Uterus (tissue), 4 donors: ENCODE results near the gene ZC3H18. TPM values are rescaled to one million over a fixed set of nuclear protein-coding genes. Genes with fewer than 3 reads are reported as not detected.

Source experiments
- DNase-seq, 2 donors: peaks; one replicate each; pipeline ENCODE4 v3.0.0-alpha.2; 2019 to 2020
- H3K27ac ChIP-seq, 2 donors: fragments of 200-600 bp; sonication (generic); 1 replicate in 1 of 2; 2 replicates in 1 of 2; pipeline ENCODE4 v1.5.1; 2016 to 2018
- H3K27me3 ChIP-seq, 2 donors: fragments of 200-600 bp; sonication (generic); one replicate each; pipeline ENCODE4 v1.5.1; 2018 to 2019; ENCODE audit warnings: control low read depth in 1 of 2
- H3K36me3 ChIP-seq, 2 donors: fragments of 200-600 bp; sonication (generic); one replicate each; pipeline ENCODE4 v1.5.1; 2019; ENCODE audit warnings: control low read depth in 1 of 2
- H3K4me1 ChIP-seq, 2 donors: fragments of 200-600 bp; sonication (generic); one replicate each; pipeline ENCODE4 v1.5.1; 2018 to 2019; ENCODE audit warnings: control low read depth in 1 of 2
- H3K4me3 ChIP-seq, 2 donors: fragments of 200-600 bp; sonication (generic); 1 replicate in 1 of 2; 2 replicates in 1 of 2; pipeline ENCODE4 v1.5.1; 2018 to 2019; ENCODE audit warnings: mild to moderate bottlenecking in 1 of 2
- H3K9me3 ChIP-seq, 2 donors: fragments of 200-600 bp; sonication (generic); one replicate each; pipeline ENCODE4 v1.5.1; 2019; ENCODE audit warnings: control low read depth in 1 of 2
- CTCF ChIP-seq, 4 experiments: fragments of 200-600 bp in 2 of 4; fragments of 450-650 bp in 2 of 4; sonication (generic) in 2 of 4; IDR thresholded peaks; one replicate each; pipeline ENCODE4 v1.5.1; 2016 to 2019; ENCODE audit warnings: antibody characterized with exemption in 4 of 4, mild to moderate bottlenecking in 2 of 4, moderate library complexity in 1 of 4
- POLR2A ChIP-seq, 2 donors: fragments of 450-650 bp; IDR thresholded peaks; one replicate each; pipeline ENCODE4 v1.6.1; 2016; ENCODE audit warnings: antibody characterized with exemption in 2 of 2, mild to moderate bottlenecking in 1 of 2, moderate library complexity in 1 of 2
- intact Hi-C: fragments of 100-400 bp; cut with DNase I; formaldehyde crosslinking; loops from one replicate; pipeline ENCODE4 v1.15.1; 2023; ENCODE audit warnings: low total_unique reads
- total RNA-seq, 4 donors: library from RNA; depleted of rRNA in 3 of 4; stranded (reverse); fragments of >200 nt in 3 of 4; gene quantifications; one replicate each; pipeline versions ENCODE4 v1.1.0 to v1.2.4, GENCODE V29; 2014 to 2023
- donor health status: DM: yes; HTN: yes; CAD: no.

Gene ZC3H18
- total RNA-seq, 4 donors from 2014 or later: 0.88 to 58.8 (median 9.5) TPM

- DNase-seq: no peak
- TF ChIP-seq CTCF (IDR thresholded peaks at IDR 0.05) (no peak), POLR2A (IDR thresholded peaks at IDR 0.05) (no peak)
- Histone ChIP-seq H3K36me3 (no peaks in the 10 kb centered on the region), H3K9me3 (no peaks in the 10 kb centered on the region), H3K27ac (no peak overlapping the region), H3K27me3 (no peaks in the 10 kb centered on the region), H3K4me1 (no peaks in the 10 kb centered on the region), H3K4me3 (no peak overlapping the region)
- intact Hi-C loops: no loop called here
These were observed 85.6 kb downstream of the ZC3H18 start for GRCh38 chr16:88655733-88656281.

- TF ChIP-seq CTCF (IDR thresholded peaks at IDR 0.05) (no peak), POLR2A (IDR thresholded peaks at IDR 0.05) (no peak)
- no peaks in the 10 kb centered on the region for H3K4me1 ChIP-seq
- H3K9me3 ChIP-seq: no peaks in the 10 kb centered on the region
- no peak for DNase-seq
- no peaks in the 10 kb centered on the region for H3K27me3 ChIP-seq
- no peak overlapping the region for H3K27ac ChIP-seq
- no peak overlapping the region for H3K4me3 ChIP-seq
- intact Hi-C loops: no loop called here
- H3K36me3 ChIP-seq: no peaks in the 10 kb centered on the region
These were observed 86.2 kb downstream of the ZC3H18 start for GRCh38 chr16:88656291-88656980.

- intact Hi-C loops: no loop called here
- H3K36me3 ChIP-seq: no peaks in the 10 kb centered on the region
These were observed 87.2 kb downstream of the ZC3H18 start for GRCh38 chr16:88657371-88657770.

GRCh38 chr16:88658714-88659113 is 88.5 kb downstream of the ZC3H18 start:
- Histone ChIP-seq H3K27ac (no peak overlapping the region), H3K36me3 (no peaks in the 10 kb centered on the region), H3K27me3 (no peaks in the 10 kb centered on the region), H3K4me3 (no peak overlapping the region), H3K4me1 (peaks cover 0 to 4% of the 10 kb centered on the region in 2 donors), H3K9me3 (no peaks in the 10 kb centered on the region)
- TF ChIP-seq POLR2A (IDR thresholded peaks at IDR 0.05): no peak
- TF ChIP-seq CTCF (IDR thresholded peaks at IDR 0.05): no peak
- intact Hi-C loops: no loop called here
- no peak for DNase-seq

More at GRCh38 chr16:88657371-88657770, 87.2 kb downstream of the ZC3H18 start:
- H3K4me1 ChIP-seq: peaks cover 0 to 4% of the 10 kb centered on the region in 2 donors
- H3K4me3 ChIP-seq: no peak overlapping the region
- no peak for DNase-seq
- H3K27me3 ChIP-seq: no peaks in the 10 kb centered on the region
- TF ChIP-seq CTCF (IDR thresholded peaks at IDR 0.05): no peak
- no peak for TF ChIP-seq POLR2A (IDR thresholded peaks at IDR 0.05)
- no peak overlapping the region for H3K27ac ChIP-seq
- H3K9me3 ChIP-seq: no peaks in the 10 kb centered on the region

- H3K4me1 ChIP-seq: peaks cover 0 to 4% of the 10 kb centered on the region in 2 donors
- no peak for DNase-seq
- no peak overlapping the region for H3K4me3 ChIP-seq
- no peak overlapping the region for H3K27ac ChIP-seq
- H3K36me3 ChIP-seq: no peaks in the 10 kb centered on the region
- no peaks in the 10 kb centered on the region for H3K27me3 ChIP-seq
- H3K9me3 ChIP-seq: no peaks in the 10 kb centered on the region
- TF ChIP-seq CTCF (IDR thresholded peaks at IDR 0.05) (no peak), POLR2A (IDR thresholded peaks at IDR 0.05) (no peak)
- intact Hi-C loops: no loop called here
These were observed 89.0 kb downstream of the ZC3H18 start for GRCh38 chr16:88659160-88659559.
